CD14-positive monocyte (primary cell): Measurements from ENCODE around the gene TMEM203. TPM values are rescaled to one million over a fixed set of nuclear protein-coding genes. Genes with fewer than 3 reads are reported as not detected.

Experiments used
- DNase-seq, 3 donors: peaks; one replicate each; pipeline ENCODE4 v3.0.0-alpha.2; 2011 to 2022
- H2AFZ ChIP-seq: 2 replicates; pipeline ENCODE4 v1.6.0; 2012; ENCODE audit warnings: mild to moderate bottlenecking, low read depth, low read length, inconsistent platforms; ENCODE audit not compliant: insufficient read depth, poor library complexity, severe bottlenecking
- H3K27ac ChIP-seq, 2 donors: 1 replicate in 1 of 2; 2 replicates in 1 of 2; pipeline ENCODE4 v1.5.1; 2012 to 2013; ENCODE audit warnings: low read length in 2 of 2, control low read depth in 1 of 2, inconsistent platforms in 1 of 2, low read depth in 1 of 2, mild to moderate bottlenecking in 1 of 2
- H3K27me3 ChIP-seq, 2 donors: one replicate each; pipeline versions ENCODE4 v1.6.0 to v1.6.1; 2011 to 2013; ENCODE audit warnings: low read length in 2 of 2; ENCODE audit not compliant: control insufficient read depth in 2 of 2, insufficient read depth in 2 of 2
- H3K36me3 ChIP-seq, 2 donors: replicated peaks in 1 of 2; 1 replicate in 1 of 2; 2 replicates in 1 of 2; pipeline versions ENCODE4 v1.5.1 to v1.6.1; 2012 to 2013; ENCODE audit warnings: low read length in 2 of 2, control low read depth in 1 of 2, inconsistent platforms in 1 of 2, mild to moderate bottlenecking in 1 of 2; ENCODE audit not compliant: insufficient read depth in 2 of 2, control insufficient read depth in 1 of 2
- H3K4me1 ChIP-seq, 2 donors: 1 replicate in 1 of 2; 2 replicates in 1 of 2; pipeline versions ENCODE4 v1.5.1 to v1.6.1; 2012 to 2013; ENCODE audit warnings: low read length in 2 of 2, control low read depth in 1 of 2, inconsistent platforms in 1 of 2, mild to moderate bottlenecking in 1 of 2, moderate library complexity in 1 of 2; ENCODE audit not compliant: insufficient read depth in 2 of 2, control insufficient read depth in 1 of 2
- H3K4me2 ChIP-seq: replicated peaks from 2 replicates; pipeline ENCODE3; 2012; ENCODE audit warnings: low read length, moderate library complexity, mild to moderate bottlenecking; ENCODE audit not compliant: poor library complexity, severe bottlenecking; ENCODE audit errors: extremely low read depth
- H3K4me3 ChIP-seq, 3 experiments: fragments of 200-600 bp in 1 of 3; sonication (generic) in 1 of 3; replicated peaks in 1 of 3; 1 replicate in 2 of 3; 2 replicates in 1 of 3; pipeline ENCODE4 v1.5.1; 2011 to 2013; ENCODE audit warnings: low read length in 3 of 3, mild to moderate bottlenecking in 3 of 3, control low read depth in 2 of 3, low read depth in 2 of 3, inconsistent platforms in 1 of 3, moderate library complexity in 1 of 3
- H3K79me2 ChIP-seq: 2 replicates; pipeline ENCODE4 v1.6.0; 2012; ENCODE audit warnings: mild to moderate bottlenecking, control low read depth, inconsistent platforms, low read length, moderate library complexity; ENCODE audit not compliant: insufficient read depth
- H3K9ac ChIP-seq: 2 replicates; pipeline ENCODE4 v1.6.0; 2017; ENCODE audit warnings: low read length, mild to moderate bottlenecking; ENCODE audit not compliant: insufficient read depth, poor library complexity, severe bottlenecking
- H3K9me3 ChIP-seq, 2 donors: replicated peaks in 1 of 2; 1 replicate in 1 of 2; 2 replicates in 1 of 2; pipeline versions ENCODE4 v1.5.1 to v1.6.1; 2012 to 2013; ENCODE audit warnings: low read length in 2 of 2, control low read depth in 1 of 2; ENCODE audit not compliant: control insufficient read depth in 1 of 2, insufficient read depth in 1 of 2
- H4K20me1 ChIP-seq: 2 replicates; pipeline ENCODE4 v1.6.0; 2012; ENCODE audit warnings: mild to moderate bottlenecking, low read length, control low read depth, moderate library complexity; ENCODE audit not compliant: insufficient read depth
- H3K27ac Mint-ChIP-seq, 7 donors: one replicate each; pipeline ENCODE4 v1.8.0; 2020; ENCODE audit warnings: mild to moderate bottlenecking in 7 of 7, mixed read lengths in 7 of 7, moderate library complexity in 6 of 7, inconsistent platforms in 2 of 7
- H3K27me3 Mint-ChIP-seq, 3 donors: one replicate each; pipeline ENCODE4 v1.8.0; 2021 to 2022; ENCODE audit warnings: low read depth in 3 of 3, mild to moderate bottlenecking in 3 of 3, mixed read lengths in 3 of 3, moderate library complexity in 3 of 3, inconsistent platforms in 1 of 3
- H3K36me3 Mint-ChIP-seq, 2 donors: one replicate each; pipeline ENCODE4 v1.8.0; 2020; ENCODE audit warnings: mixed read lengths in 2 of 2, inconsistent platforms in 1 of 2, mild to moderate bottlenecking in 1 of 2
- H3K4me1 Mint-ChIP-seq: one replicate; pipeline ENCODE4 v1.8.0; 2020; ENCODE audit warnings: mild to moderate bottlenecking, mixed read lengths
- H3K4me3 Mint-ChIP-seq, 2 donors: one replicate each; pipeline ENCODE4 v1.8.0; 2020; ENCODE audit warnings: mild to moderate bottlenecking in 2 of 2, mixed read lengths in 2 of 2, moderate library complexity in 1 of 2
- H3K9me3 Mint-ChIP-seq, 7 donors: one replicate each; pipeline ENCODE4 v1.8.0; 2020 to 2022; ENCODE audit warnings: mixed read lengths in 7 of 7, mild to moderate bottlenecking in 6 of 7, moderate library complexity in 6 of 7, inconsistent platforms in 2 of 7
- WGBS: methylation state at CpG from one replicate; pipeline ENCODE4 v1.1.5; 2013; ENCODE audit warnings: missing lambda C conversion rate; ENCODE audit not compliant: insufficient coverage; 5-methylcytosine and 5-hydroxymethylcytosine counted together
- intact Hi-C, 2 donors: fragments of 100-400 bp; cut with micrococcal nuclease; formaldehyde crosslinking; loops; one replicate each; pipeline versions ENCODE4 v1.15.0 to v1.15.1; 2023
- polyA plus RNA-seq, 3 donors: library from polyadenylated mRNA; depleted of rRNA in 1 of 3; unstranded in 2 of 3; stranded (reverse) in 1 of 3; fragments of 300-500 nt in 2 of 3; fragments of >200 nt in 1 of 3; fragmentation: Illumina TruSeq in 2 of 3; gene quantifications; 1 replicate in 2 of 3; 2 replicates in 1 of 3; pipeline ENCODE4 v1.2.3, GENCODE V29; 2012 to 2021
- TF ChIP-seq, protein P1 (sequence below): fragments of 200-600 bp; IDR thresholded peaks from one replicate; pipeline ENCODE4 v1.8.0; 2022; ENCODE audit warnings: antibody characterized with exemption, mild to moderate bottlenecking

Gene TMEM203
- polyA plus RNA-seq, 3 donors, result 13.1 to 88.1 (median 76.1) TPM

DNA sequence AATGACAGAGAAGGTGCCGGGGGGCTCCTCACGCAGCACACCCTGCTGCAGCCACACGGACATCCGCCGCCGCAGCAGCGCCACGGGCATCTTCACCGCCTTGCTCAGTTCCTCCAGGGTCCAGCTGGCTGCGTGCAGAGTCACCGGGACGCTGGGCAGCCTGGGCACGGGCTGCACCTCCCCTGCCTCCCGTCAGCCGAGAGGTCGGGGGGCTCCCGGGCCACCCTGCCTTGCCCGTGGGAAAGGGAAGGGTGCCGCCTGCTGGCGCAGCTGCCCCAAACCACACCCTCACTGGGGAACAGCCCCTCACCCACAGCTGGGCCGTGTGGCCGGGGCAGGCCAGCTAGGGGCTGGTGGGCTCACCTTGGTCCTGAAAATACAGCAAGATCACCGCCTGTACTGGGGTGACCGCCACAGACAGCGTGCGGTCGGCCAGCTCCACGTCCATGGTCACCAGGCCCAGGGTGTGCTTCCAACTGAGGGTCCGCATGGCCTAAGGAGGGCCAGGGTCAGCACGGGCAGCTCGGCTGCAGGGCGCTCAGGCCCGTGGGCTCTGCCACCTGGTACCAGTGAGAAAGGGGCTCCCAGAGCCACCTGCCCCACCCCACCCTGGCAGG lies 30.0 kb downstream of the TMEM203 start:
- Mint-ChIP-seq H3K36me3 (peaks cover 20 to 28% of the 10 kb centered on the region in 2 donors), H3K27ac (no peak overlapping the region)
- no peak for DNase-seq

GRCh38 chr9:137174722-137175293 lies 30.6 kb downstream of the TMEM203 start:
- Mint-ChIP-seq H3K9me3 (no peaks in the 10 kb centered on the region), H3K27me3 (peaks cover 25 to 46% (median 43%) of the 10 kb centered on the region in 3 donors), H3K27ac (no peak overlapping the region), H3K4me1 (no peaks in the 10 kb centered on the region), H3K4me3 (no peak overlapping the region), H3K36me3 (peaks cover 16 to 23% of the 10 kb centered on the region in 2 donors)
- Histone ChIP-seq H3K4me3 (no peak overlapping the region), H3K36me3 (peaks cover 23 to 30% of the 10 kb centered on the region in 2 donors), H3K27ac (no peak overlapping the region), H3K9me3 (no peaks in the 10 kb centered on the region), H3K79me2 (no peaks in the 10 kb centered on the region), H3K9ac (no peak overlapping the region), H3K27me3 (peaks cover 3 to 40% of the 10 kb centered on the region in 2 donors), H2AFZ (no peak overlapping the region), H3K4me1 (no peaks in the 10 kb centered on the region), H4K20me1 (no peaks in the 10 kb centered on the region), H3K4me2 (no peak overlapping the region)
- 80% methylated on average over 33 of the region's 34 CpGs for WGBS
- no peak for DNase-seq
- intact Hi-C loops, result no loop called here
- TF ChIP-seq, protein P1, sequence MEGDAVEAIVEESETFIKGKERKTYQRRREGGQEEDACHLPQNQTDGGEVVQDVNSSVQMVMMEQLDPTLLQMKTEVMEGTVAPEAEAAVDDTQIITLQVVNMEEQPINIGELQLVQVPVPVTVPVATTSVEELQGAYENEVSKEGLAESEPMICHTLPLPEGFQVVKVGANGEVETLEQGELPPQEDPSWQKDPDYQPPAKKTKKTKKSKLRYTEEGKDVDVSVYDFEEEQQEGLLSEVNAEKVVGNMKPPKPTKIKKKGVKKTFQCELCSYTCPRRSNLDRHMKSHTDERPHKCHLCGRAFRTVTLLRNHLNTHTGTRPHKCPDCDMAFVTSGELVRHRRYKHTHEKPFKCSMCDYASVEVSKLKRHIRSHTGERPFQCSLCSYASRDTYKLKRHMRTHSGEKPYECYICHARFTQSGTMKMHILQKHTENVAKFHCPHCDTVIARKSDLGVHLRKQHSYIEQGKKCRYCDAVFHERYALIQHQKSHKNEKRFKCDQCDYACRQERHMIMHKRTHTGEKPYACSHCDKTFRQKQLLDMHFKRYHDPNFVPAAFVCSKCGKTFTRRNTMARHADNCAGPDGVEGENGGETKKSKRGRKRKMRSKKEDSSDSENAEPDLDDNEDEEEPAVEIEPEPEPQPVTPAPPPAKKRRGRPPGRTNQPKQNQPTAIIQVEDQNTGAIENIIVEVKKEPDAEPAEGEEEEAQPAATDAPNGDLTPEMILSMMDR, result no peak

More for the DNA sequence above, 30.0 kb downstream of the TMEM203 start:
- Histone ChIP-seq H3K4me2 (no peak overlapping the region), H3K36me3 (peaks cover 29 to 36% of the 10 kb centered on the region in 2 donors), H4K20me1 (no peaks in the 10 kb centered on the region), H3K4me1 (no peaks in the 10 kb centered on the region), H3K27me3 (peaks cover 2 to 33% of the 10 kb centered on the region in 2 donors), H3K9me3 (no peaks in the 10 kb centered on the region), H3K9ac (no peak overlapping the region), H2AFZ (no peak overlapping the region), H3K27ac (no peak overlapping the region), H3K4me3 (no peak overlapping the region), H3K79me2 (no peaks in the 10 kb centered on the region)
- TF ChIP-seq, protein P1, result no peak
- 87% methylated on average over 24 of the region's 33 CpGs for WGBS
- no peaks in the 10 kb centered on the region for H3K4me1 Mint-ChIP-seq
- no peaks in the 10 kb centered on the region for H3K9me3 Mint-ChIP-seq
- intact Hi-C loops, result no loop called here
- H3K4me3 Mint-ChIP-seq, result no peak overlapping the region
- peaks cover 20 to 40% (median 37%) of the 10 kb centered on the region in 3 donors for H3K27me3 Mint-ChIP-seq
